DND-41 (cell line): Measurements from ENCODE around the gene DNAH8.

ENCODE experiments used
- ATAC-seq: fragments of 200-7000 bp; cut with Tn5 transposase; 3 replicates; pipeline ENCODE4 v1.9.1; 2021; ENCODE audit warnings: low read depth; ENCODE audit not compliant: insufficient read depth
- DNase-seq: peaks from one replicate; pipeline ENCODE4 v3.0.0-alpha.2; 2020
- H2AFZ ChIP-seq: 2 replicates; pipeline ENCODE4 v1.6.0; 2012; ENCODE audit warnings: low read depth, low read length
- H3K27ac ChIP-seq: 2 replicates; pipeline ENCODE4 v1.5.1; 2012; ENCODE audit warnings: low read length, inconsistent platforms
- H3K27me3 ChIP-seq: fragments of 200-600 bp; sonication (generic); 2 replicates; pipeline ENCODE4 v1.6.0; 2012; ENCODE audit warnings: low read length, mild to moderate bottlenecking, inconsistent platforms; ENCODE audit not compliant: insufficient read depth, poor library complexity
- H3K36me3 ChIP-seq: 2 replicates; pipeline ENCODE4 v1.5.1; 2012; ENCODE audit warnings: low read length, inconsistent platforms; ENCODE audit not compliant: insufficient read depth
- H3K4me1 ChIP-seq: 2 replicates; pipeline ENCODE4 v1.5.1; 2012; ENCODE audit warnings: mild to moderate bottlenecking, low read length; ENCODE audit not compliant: insufficient read depth
- H3K4me2 ChIP-seq: 2 replicates; pipeline ENCODE4 v1.6.0; 2012; ENCODE audit warnings: mild to moderate bottlenecking, moderate library complexity, low read length, inconsistent platforms; ENCODE audit not compliant: insufficient read depth
- H3K4me3 ChIP-seq, 2 experiments: fragments of 200-600 bp in 1 of 2; shearing (Covaris generic) in 1 of 2; 2 replicates each; pipeline ENCODE4 v1.5.1; 2012 to 2016; ENCODE audit warnings: inconsistent platforms in 2 of 2, low read length in 2 of 2, mild to moderate bottlenecking in 2 of 2, low read depth in 1 of 2, moderate library complexity in 1 of 2
- H3K79me2 ChIP-seq: 2 replicates; pipeline ENCODE4 v1.6.0; 2012; ENCODE audit warnings: low read length, inconsistent platforms; ENCODE audit not compliant: insufficient read depth
- H3K9ac ChIP-seq: 2 replicates; pipeline ENCODE4 v1.6.0; 2012; ENCODE audit warnings: low read depth, mild to moderate bottlenecking, inconsistent platforms, low read length, moderate library complexity
- H3K9me3 ChIP-seq: 2 replicates; pipeline ENCODE4 v1.5.1; 2012; ENCODE audit warnings: low read length, moderate library complexity, mild to moderate bottlenecking, inconsistent platforms; ENCODE audit not compliant: insufficient read depth, severe bottlenecking
- H4K20me1 ChIP-seq: 2 replicates; pipeline ENCODE4 v1.6.0; 2012; ENCODE audit warnings: low read length; ENCODE audit not compliant: insufficient read depth
- CTCF ChIP-seq: IDR thresholded peaks from 2 replicates; pipeline ENCODE4 v1.5.1; 2012; ENCODE audit warnings: borderline replicate concordance, low read length, moderate library complexity, mild to moderate bottlenecking; ENCODE audit not compliant: poor library complexity, severe bottlenecking; ENCODE audit errors: extremely low read depth
- EZH2 ChIP-seq: IDR thresholded peaks from 3 replicates; pipeline ENCODE4 v1.6.1; 2012; ENCODE audit warnings: borderline replicate concordance, low read depth, mild to moderate bottlenecking, moderate library complexity, low read length, inconsistent platforms; ENCODE audit not compliant: severe bottlenecking

The DNAH8 gene

GRCh38 chr6:38755207-38755606 is 40.1 kb downstream of the DNAH8 start:
- Histone ChIP-seq H3K27me3 (no peaks in the 10 kb centered on the region), H3K4me1 (no peaks in the 10 kb centered on the region), H3K79me2 (no peaks in the 10 kb centered on the region), H3K9me3 (no peaks in the 10 kb centered on the region), H3K4me3 (no peak overlapping the region), H4K20me1 (no peaks in the 10 kb centered on the region), H3K4me2 (no peak overlapping the region), H3K36me3 (no peaks in the 10 kb centered on the region), H3K27ac (no peak overlapping the region), H2AFZ (no peak overlapping the region), H3K9ac (no peak overlapping the region)
- ATAC-seq (no peak), DNase-seq (no peak)
- no peak for TF ChIP-seq EZH2
- no peak for TF ChIP-seq CTCF

- Histone ChIP-seq H3K36me3 (no peaks in the 10 kb centered on the region), H3K9me3 (no peaks in the 10 kb centered on the region), H3K27me3 (no peaks in the 10 kb centered on the region), H3K79me2 (no peaks in the 10 kb centered on the region), H3K4me3 (no peak overlapping the region), H3K27ac (no peak overlapping the region), H3K4me2 (no peak overlapping the region), H3K4me1 (no peaks in the 10 kb centered on the region), H4K20me1 (no peaks in the 10 kb centered on the region), H2AFZ (no peak overlapping the region), H3K9ac (no peak overlapping the region)
- DNase-seq (no peak), ATAC-seq (no peak)
- TF ChIP-seq EZH2 (no peak), CTCF (no peak)
Observed at GRCh38 chr6:38755874-38756273, 40.8 kb downstream of the DNAH8 start.

- Histone ChIP-seq H3K36me3 (no peaks in the 10 kb centered on the region), H3K4me2 (no peak overlapping the region), H3K9ac (no peak overlapping the region), H3K79me2 (no peaks in the 10 kb centered on the region), H3K27ac (no peak overlapping the region), H4K20me1 (no peaks in the 10 kb centered on the region), H3K4me3 (no peak overlapping the region), H3K4me1 (no peaks in the 10 kb centered on the region), H2AFZ (no peak overlapping the region), H3K27me3 (peaks cover 12% of the 10 kb centered on the region), H3K9me3 (no peaks in the 10 kb centered on the region)
- DNase-seq (no peak), ATAC-seq (no peak)
- TF ChIP-seq CTCF (no peak), EZH2 (no peak)
Observed at GRCh38 chr6:38760097-38760496, 45.0 kb downstream of the DNAH8 start.

GRCh38 chr6:38762848-38763247 is 47.7 kb downstream of the DNAH8 start:
- Histone ChIP-seq H2AFZ (no peak overlapping the region), H3K9me3 (no peaks in the 10 kb centered on the region), H3K4me1 (no peaks in the 10 kb centered on the region), H3K27me3 (peaks cover 12% of the 10 kb centered on the region), H3K79me2 (no peaks in the 10 kb centered on the region), H3K9ac (no peak overlapping the region), H3K36me3 (no peaks in the 10 kb centered on the region), H3K4me2 (no peak overlapping the region), H3K27ac (no peak overlapping the region), H4K20me1 (no peaks in the 10 kb centered on the region), H3K4me3 (no peak overlapping the region)
- ATAC-seq (no peak), DNase-seq (no peak)
- no peak for TF ChIP-seq CTCF
- TF ChIP-seq EZH2: no peak
